Glutamatergic neuron (in vitro differentiated cells): Measurements from ENCODE around the gene DCAF10. TPM values are rescaled to one million over a fixed set of nuclear protein-coding genes. Genes with fewer than 3 reads are reported as not detected.

ENCODE experiments used
- DNase-seq: peaks from one replicate; pipeline ENCODE4 v3.0.0; 2022
- H3K27ac Mint-ChIP-seq: one replicate; pipeline ENCODE4 v1.8.0; 2020; ENCODE audit warnings: mild to moderate bottlenecking, mixed read lengths, inconsistent platforms; ENCODE audit not compliant: unreplicated experiment
- H3K27me3 Mint-ChIP-seq: one replicate; pipeline ENCODE4 v1.8.0; 2020; ENCODE audit warnings: mild to moderate bottlenecking, moderate library complexity, mixed read lengths, inconsistent platforms; ENCODE audit not compliant: unreplicated experiment
- H3K36me3 Mint-ChIP-seq: one replicate; pipeline ENCODE4 v1.8.0; 2020; ENCODE audit warnings: mild to moderate bottlenecking, mixed read lengths, inconsistent platforms; ENCODE audit not compliant: unreplicated experiment
- H3K4me1 Mint-ChIP-seq: one replicate; pipeline ENCODE4 v1.8.0; 2020; ENCODE audit warnings: mild to moderate bottlenecking, low read depth, mixed read lengths, inconsistent platforms; ENCODE audit not compliant: unreplicated experiment
- H3K4me3 Mint-ChIP-seq: one replicate; pipeline ENCODE4 v1.8.0; 2020; ENCODE audit warnings: mild to moderate bottlenecking, mixed read lengths, inconsistent platforms; ENCODE audit not compliant: unreplicated experiment
- H3K9me3 Mint-ChIP-seq: one replicate; pipeline ENCODE4 v1.8.0; 2020; ENCODE audit warnings: mild to moderate bottlenecking, moderate library complexity, mixed read lengths, inconsistent platforms; ENCODE audit not compliant: unreplicated experiment
- CTCF ChIP-seq: fragments of 200-600 bp; sonication (generic); IDR thresholded peaks from one replicate; pipeline ENCODE4 v1.5.0; 2021; ENCODE audit not compliant: partially characterized antibody, unreplicated experiment
- total RNA-seq: library from RNA; stranded (reverse); fragmentation: NEBNext Ultra II Directional; extraction: Animal tissue kit (Norgen Biotek cat#: 25700); gene quantifications from one replicate; pipeline ENCODE4 v1.2.1, GENCODE V29; 2021; ENCODE audit not compliant: unreplicated experiment

DCAF10 gene
- total RNA-seq, 1 donor from 2014 or later = 19.3 TPM

- no peak for TF ChIP-seq CTCF
- Mint-ChIP-seq H3K27me3 (peaks cover 2% of the 10 kb centered on the region), H3K4me3 (no peak overlapping the region), H3K27ac (no peak overlapping the region), H3K36me3 (no peaks in the 10 kb centered on the region), H3K9me3 (peaks cover 1% of the 10 kb centered on the region), H3K4me1 (no peaks in the 10 kb centered on the region)
- DNase-seq = no peak
Measured at GRCh38 chr9:37859043-37859442, 58.4 kb downstream of the DCAF10 start.

DNA sequence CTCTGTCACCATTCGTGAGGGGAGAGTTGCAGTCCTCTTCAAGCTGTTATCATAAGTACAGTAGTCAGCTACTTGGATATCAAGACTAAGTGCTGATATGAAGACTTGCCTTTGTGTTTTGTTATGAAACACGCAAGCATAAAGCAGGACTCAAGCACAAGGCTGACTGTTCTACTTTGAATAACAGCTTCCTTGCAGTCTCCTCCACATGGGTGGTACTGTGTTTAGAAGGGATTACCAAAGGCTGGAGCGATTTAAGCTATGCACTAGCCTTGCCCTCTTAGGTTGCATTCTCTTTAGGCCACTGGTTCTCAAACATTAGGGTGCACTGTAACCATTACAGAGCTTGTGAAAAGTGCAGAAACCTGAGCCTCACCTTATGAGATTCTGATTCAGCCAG lies 61.9 kb downstream of the DCAF10 start:
- Mint-ChIP-seq H3K27ac (no peak overlapping the region), H3K4me1 (no peaks in the 10 kb centered on the region), H3K9me3 (peaks cover 1% of the 10 kb centered on the region), H3K27me3 (peaks cover 2% of the 10 kb centered on the region), H3K4me3 (no peak overlapping the region), H3K36me3 (no peaks in the 10 kb centered on the region)
- DNase-seq = no peak
- TF ChIP-seq CTCF = no peak

DNA sequence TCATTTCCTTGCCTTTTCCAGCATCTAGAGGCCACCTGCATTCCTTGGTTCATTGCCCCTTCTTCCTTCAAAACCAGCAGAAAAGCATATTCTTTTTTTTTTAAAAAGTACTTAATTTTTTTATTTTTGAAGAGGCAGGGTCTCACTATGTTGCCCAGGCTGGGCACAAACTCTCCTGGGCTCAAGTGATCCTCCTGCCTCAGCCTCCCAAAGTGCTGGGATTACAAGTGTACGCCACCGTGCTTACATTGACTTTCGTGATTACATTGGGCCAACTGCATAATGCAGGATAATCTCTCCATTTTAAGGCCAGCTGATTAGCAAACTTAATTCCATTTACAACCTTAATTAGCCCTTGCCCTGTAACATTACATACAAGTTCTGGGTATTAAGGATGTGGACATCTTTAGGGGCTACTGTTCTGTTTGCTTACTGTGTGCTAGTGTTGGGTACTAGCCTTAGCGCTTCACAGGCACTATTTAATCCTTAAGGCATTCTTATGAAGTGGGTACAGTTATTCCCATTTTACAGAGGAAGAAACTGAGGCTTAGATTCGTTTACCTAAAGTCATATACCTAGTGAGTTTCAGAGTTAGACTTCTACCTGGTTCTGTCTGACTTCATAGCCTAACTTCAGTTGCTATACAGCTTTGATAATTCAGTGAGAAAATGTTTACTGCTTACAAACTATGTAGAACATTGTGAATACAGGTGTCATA lies 69.6 kb downstream of the DCAF10 start:
- DNase-seq = no peak
- Mint-ChIP-seq H3K4me1 (no peaks in the 10 kb centered on the region), H3K4me3 (no peak overlapping the region), H3K36me3 (no peaks in the 10 kb centered on the region), H3K27ac (no peak overlapping the region), H3K9me3 (peaks cover 1% of the 10 kb centered on the region), H3K27me3 (no peaks in the 10 kb centered on the region)
- TF ChIP-seq CTCF = no peak

DNA sequence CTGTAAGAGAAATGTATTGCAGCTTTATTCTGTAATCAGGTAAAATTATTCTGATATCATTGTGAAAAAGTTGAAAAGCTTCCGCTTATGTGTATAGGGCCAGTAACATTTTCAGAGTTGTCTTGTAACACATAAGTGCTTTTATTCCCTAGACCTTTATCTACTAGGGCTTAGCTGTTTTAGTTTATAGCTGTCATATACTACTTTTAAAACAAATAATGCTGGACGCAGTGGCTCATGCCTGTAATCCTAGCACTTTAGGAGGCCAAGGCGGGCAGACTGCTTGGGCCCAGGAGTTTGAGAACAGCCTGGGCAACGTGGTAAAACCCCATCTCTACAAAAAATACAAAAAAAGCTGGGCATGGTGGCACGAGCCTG lies 70.2 kb downstream of the DCAF10 start:
- H3K9me3 Mint-ChIP-seq = peaks cover 1% of the 10 kb centered on the region
- H3K36me3 Mint-ChIP-seq = no peaks in the 10 kb centered on the region
- no peaks in the 10 kb centered on the region for H3K27me3 Mint-ChIP-seq
- H3K4me3 Mint-ChIP-seq = no peak overlapping the region
- no peak for TF ChIP-seq CTCF
- no peak overlapping the region for H3K27ac Mint-ChIP-seq
- H3K4me1 Mint-ChIP-seq = no peaks in the 10 kb centered on the region
- DNase-seq = no peak

GRCh38 chr9:37873955-37874354 lies 73.4 kb downstream of the DCAF10 start:
- peaks cover 1% of the 10 kb centered on the region for H3K9me3 Mint-ChIP-seq
- no peaks in the 10 kb centered on the region for H3K27me3 Mint-ChIP-seq
- no peaks in the 10 kb centered on the region for H3K4me1 Mint-ChIP-seq

More at GRCh38 chr9:37873955-37874354, 73.4 kb downstream of the DCAF10 start:
- H3K27ac Mint-ChIP-seq = no peak overlapping the region
- DNase-seq = no peak
- no peak for TF ChIP-seq CTCF
- no peak overlapping the region for H3K4me3 Mint-ChIP-seq
- peaks cover 12% of the 10 kb centered on the region for H3K36me3 Mint-ChIP-seq
